ENCODE results near the gene DNALI1.

Gene DNALI1

DNA sequence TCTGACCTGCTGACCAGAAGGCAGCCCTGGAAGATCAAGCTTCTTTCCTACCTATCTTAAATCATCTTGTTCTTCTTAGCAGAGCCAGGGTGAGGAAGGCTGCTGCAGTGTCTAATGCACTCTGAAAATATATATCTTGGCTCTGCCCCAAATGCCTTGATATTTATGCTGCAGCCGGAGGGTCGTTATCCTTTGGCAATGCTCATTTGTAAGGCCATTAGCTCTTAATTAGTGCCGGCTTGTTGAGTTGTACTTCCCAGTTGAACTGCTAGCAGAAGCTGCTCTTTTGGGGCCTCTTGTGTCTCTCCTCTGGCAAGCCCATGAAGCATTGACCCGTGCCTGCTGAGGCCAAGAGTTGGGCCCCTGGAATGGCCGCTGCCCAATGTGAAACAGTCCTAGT is 43.2 kb downstream of the DNALI1 start:
- Histone ChIP-seq H3K4me3 (ENCODE audit: low read depth, low read length) (no peak overlapping the region), H3K36me3 (ENCODE audit: control insufficient read depth in 2 of 2, insufficient read depth in 1 of 2, low read length in 2 of 2) (no peaks in the 10 kb centered on the region), H3K27ac (ENCODE audit: extremely low read depth, low read depth, low read length) (no peak overlapping the region), H3K9me3 (ENCODE audit: control insufficient read depth, insufficient read depth, low read depth, low read length) (no peaks in the 10 kb centered on the region), H3K4me1 (ENCODE audit: control insufficient read depth, insufficient read depth, low read length) (peaks cover 7% of the 10 kb centered on the region)
- TF ChIP-seq FEZF1 (tag by site-specific recombination; IDR thresholded peaks at IDR 0.05) (peak; percentile 79), ZNF585B (tag by site-specific recombination; IDR thresholded peaks at IDR 0.05) (no peak), ZNF37A (tag by site-specific recombination; IDR thresholded peaks at IDR 0.05) (no peak), ZBTB44 (tag by site-specific recombination; IDR thresholded peaks at IDR 0.05) (peak; percentile 87)
- ChIA-PET CTCF (interaction anchor here (1.3 to 8.2 kb wide), 2 partner anchors 29 to 82 kb away, joined by 3 to 183 read pairs; no protein-coding TSS in a partner anchor), POLR2A (interaction anchor here (0.6 kb wide), 1 partner anchor 85 kb away, joined by 7 read pairs; the partner anchor contains the start of gene MEAF6)

DNA sequence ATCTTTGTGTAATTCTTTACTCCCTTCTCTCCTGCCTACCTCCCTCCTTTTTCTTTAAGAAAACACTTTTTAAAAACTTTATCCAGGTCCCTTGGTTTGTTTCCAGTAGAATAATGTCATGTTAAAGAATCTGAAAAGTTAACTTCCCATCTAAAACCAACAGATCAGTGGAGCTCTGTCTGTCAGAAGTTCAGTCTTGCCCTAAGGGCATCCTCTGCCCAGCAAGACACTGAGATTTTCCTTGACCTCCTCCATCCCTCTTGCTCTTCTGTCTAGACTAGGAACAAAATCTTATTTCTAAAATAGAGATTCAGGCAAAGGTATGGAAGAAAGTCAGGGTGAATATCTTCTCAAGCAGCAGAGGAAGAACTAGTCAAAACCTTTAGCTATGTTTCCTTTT is 44.7 kb downstream of the DNALI1 start:
- H3K9me3 ChIP-seq (ENCODE audit: control insufficient read depth, insufficient read depth, low read depth, low read length), result no peaks in the 10 kb centered on the region
- ChIA-PET POLR2A (interaction anchor here (1.3 kb wide), 1 partner anchor 88 kb away, joined by 4 read pairs; no protein-coding TSS in a partner anchor), CTCF (interaction anchor here (1.7 to 8.2 kb wide), 2 partner anchors 20 to 80 kb away, joined by 3 to 183 read pairs; no protein-coding TSS in a partner anchor)
- TF ChIP-seq ZNF514 (tag by site-specific recombination; IDR thresholded peaks at IDR 0.05), result no peak
- no peaks in the 10 kb centered on the region for H3K36me3 ChIP-seq (ENCODE audit: control insufficient read depth in 2 of 2, insufficient read depth in 1 of 2, low read length in 2 of 2)
- no peak overlapping the region for H3K27ac ChIP-seq (ENCODE audit: extremely low read depth, low read depth, low read length)
- H3K4me3 ChIP-seq (ENCODE audit: low read depth, low read length), result no peak overlapping the region
- H3K4me1 ChIP-seq (ENCODE audit: control insufficient read depth, insufficient read depth, low read length), result peaks cover 4% of the 10 kb centered on the region

DNA sequence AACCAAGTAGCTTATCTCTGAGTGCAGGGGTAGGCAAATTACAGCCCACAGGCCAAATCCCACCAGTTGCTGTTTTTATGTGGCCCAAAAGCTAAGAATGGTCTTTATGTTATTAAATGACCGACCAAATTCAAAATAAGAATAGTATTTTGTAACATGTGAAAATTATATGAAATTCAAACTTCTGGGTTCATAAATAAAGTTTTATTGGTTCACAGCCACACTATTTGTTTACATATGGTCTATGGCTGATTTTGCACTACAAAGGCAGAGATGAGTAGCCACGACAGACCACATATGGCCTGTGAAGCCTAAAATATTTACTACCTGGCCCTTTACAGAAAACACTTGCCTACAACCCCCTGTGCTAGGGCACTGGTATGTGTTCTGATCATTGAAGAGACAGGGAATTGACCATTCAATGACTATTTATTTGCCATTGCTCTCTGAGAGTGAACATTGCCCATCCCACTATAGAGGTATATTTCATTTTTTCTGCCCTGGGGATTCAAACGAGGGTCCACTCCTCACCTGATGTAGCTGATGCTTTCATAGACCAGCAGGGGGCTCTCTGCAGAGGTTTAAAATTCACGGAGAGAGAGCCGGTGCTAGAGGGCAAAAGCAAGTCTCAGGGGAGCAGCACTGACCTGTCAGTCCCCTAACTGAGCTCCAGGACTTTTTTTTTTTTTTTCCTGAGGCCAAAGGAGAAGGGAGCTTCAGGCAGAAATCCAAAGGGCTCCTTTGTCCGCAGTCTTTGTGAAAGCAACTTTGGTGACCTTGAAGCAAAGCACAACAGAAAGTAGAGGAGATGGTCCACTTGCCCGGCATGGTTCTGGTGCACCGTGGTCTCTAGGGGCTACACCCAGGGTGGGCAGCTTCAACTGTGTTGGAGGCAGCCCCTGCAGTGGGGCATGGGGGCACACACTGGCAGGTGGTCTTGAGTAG is 46.3 kb downstream of the DNALI1 start:
- TF ChIP-seq ZIC2 (tag by site-specific recombination; IDR thresholded peaks at IDR 0.05), result peak; percentile 25; the same call in 1 of the 2 replicates
- TF ChIP-seq, protein P1, sequence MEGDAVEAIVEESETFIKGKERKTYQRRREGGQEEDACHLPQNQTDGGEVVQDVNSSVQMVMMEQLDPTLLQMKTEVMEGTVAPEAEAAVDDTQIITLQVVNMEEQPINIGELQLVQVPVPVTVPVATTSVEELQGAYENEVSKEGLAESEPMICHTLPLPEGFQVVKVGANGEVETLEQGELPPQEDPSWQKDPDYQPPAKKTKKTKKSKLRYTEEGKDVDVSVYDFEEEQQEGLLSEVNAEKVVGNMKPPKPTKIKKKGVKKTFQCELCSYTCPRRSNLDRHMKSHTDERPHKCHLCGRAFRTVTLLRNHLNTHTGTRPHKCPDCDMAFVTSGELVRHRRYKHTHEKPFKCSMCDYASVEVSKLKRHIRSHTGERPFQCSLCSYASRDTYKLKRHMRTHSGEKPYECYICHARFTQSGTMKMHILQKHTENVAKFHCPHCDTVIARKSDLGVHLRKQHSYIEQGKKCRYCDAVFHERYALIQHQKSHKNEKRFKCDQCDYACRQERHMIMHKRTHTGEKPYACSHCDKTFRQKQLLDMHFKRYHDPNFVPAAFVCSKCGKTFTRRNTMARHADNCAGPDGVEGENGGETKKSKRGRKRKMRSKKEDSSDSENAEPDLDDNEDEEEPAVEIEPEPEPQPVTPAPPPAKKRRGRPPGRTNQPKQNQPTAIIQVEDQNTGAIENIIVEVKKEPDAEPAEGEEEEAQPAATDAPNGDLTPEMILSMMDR (tag by site-specific recombination; IDR thresholded peaks at IDR 0.05), result peak; percentile 35
- TF ChIP-seq ZNF701 (tag by site-specific recombination; IDR thresholded peaks at IDR 0.05), result no peak
- no peak for TF ChIP-seq ZNF157 (tag by site-specific recombination; IDR thresholded peaks at IDR 0.05)
- H3K4me3 ChIP-seq (ENCODE audit: low read depth, low read length), result no peak overlapping the region
- no peaks in the 10 kb centered on the region for H3K36me3 ChIP-seq (ENCODE audit: control insufficient read depth in 2 of 2, insufficient read depth in 1 of 2, low read length in 2 of 2)
- no peaks in the 10 kb centered on the region for H3K9me3 ChIP-seq (ENCODE audit: control insufficient read depth, insufficient read depth, low read depth, low read length)
- peaks cover 2% of the 10 kb centered on the region; the same call in 1 of the 2 replicates for H3K4me1 ChIP-seq (ENCODE audit: control insufficient read depth, insufficient read depth, low read length)
- CTCF ChIA-PET, result interaction anchor here (0.6 to 8.2 kb wide), 48 partner anchors 8 to 745 kb away, joined by 3 to 183 read pairs (median 5); partner anchors contain the start of genes CDCA8, EPHA10, GNL2 and MEAF6
- POLR2A ChIA-PET, result interaction anchor here (0.6 to 0.9 kb wide), 2 partner anchors 88 to 89 kb away, joined by 3 to 4 read pairs; partner anchors contain the start of gene MEAF6
- H3K27ac ChIP-seq (ENCODE audit: extremely low read depth, low read depth, low read length), result no peak overlapping the region

- CTCF ChIA-PET, result interaction anchor here (0.6 to 8.2 kb wide), 6 partner anchors 10 to 549 kb away, joined by 3 to 183 read pairs (median 4); partner anchors contain the start of gene GNL2
- POLR2A ChIA-PET, result interaction anchor here (0.8 kb wide), 1 partner anchor 13 kb away, joined by 3 read pairs; no protein-coding TSS in a partner anchor
- TF ChIP-seq ZFP37 (tag by site-specific recombination; IDR thresholded peaks at IDR 0.05), result no peak
- TF ChIP-seq GLI4 (tag by site-specific recombination; IDR thresholded peaks at IDR 0.05), result no peak
- TF ChIP-seq ZNF19 (tag by site-specific recombination; IDR thresholded peaks at IDR 0.05; ENCODE audit: low read depth), result no peak
- TF ChIP-seq, protein P2, sequence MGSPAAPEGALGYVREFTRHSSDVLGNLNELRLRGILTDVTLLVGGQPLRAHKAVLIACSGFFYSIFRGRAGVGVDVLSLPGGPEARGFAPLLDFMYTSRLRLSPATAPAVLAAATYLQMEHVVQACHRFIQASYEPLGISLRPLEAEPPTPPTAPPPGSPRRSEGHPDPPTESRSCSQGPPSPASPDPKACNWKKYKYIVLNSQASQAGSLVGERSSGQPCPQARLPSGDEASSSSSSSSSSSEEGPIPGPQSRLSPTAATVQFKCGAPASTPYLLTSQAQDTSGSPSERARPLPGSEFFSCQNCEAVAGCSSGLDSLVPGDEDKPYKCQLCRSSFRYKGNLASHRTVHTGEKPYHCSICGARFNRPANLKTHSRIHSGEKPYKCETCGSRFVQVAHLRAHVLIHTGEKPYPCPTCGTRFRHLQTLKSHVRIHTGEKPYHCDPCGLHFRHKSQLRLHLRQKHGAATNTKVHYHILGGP (tag by site-specific recombination; IDR thresholded peaks at IDR 0.05), result no peak
- no peak for TF ChIP-seq ZNF302 (tag by site-specific recombination; IDR thresholded peaks at IDR 0.05; ENCODE audit: low read depth)
- TF ChIP-seq RBAK (tag by site-specific recombination; IDR thresholded peaks at IDR 0.05), result no peak
- no peak for TF ChIP-seq PRDM1 (tag by site-specific recombination; IDR thresholded peaks at IDR 0.05)
- TF ChIP-seq ZNF433 (tag by site-specific recombination; IDR thresholded peaks at IDR 0.05; ENCODE audit: low read depth), result no peak
- TF ChIP-seq ZSCAN23 (tag by site-specific recombination; IDR thresholded peaks at IDR 0.05), result no peak
- Histone ChIP-seq H3K9me3 (ENCODE audit: control insufficient read depth, insufficient read depth, low read depth, low read length) (no peaks in the 10 kb centered on the region), H3K4me3 (ENCODE audit: low read depth, low read length) (no peak overlapping the region), H3K27ac (ENCODE audit: extremely low read depth, low read depth, low read length) (no peak overlapping the region), H3K36me3 (ENCODE audit: control insufficient read depth in 2 of 2, insufficient read depth in 1 of 2, low read length in 2 of 2) (no peaks in the 10 kb centered on the region), H3K4me1 (ENCODE audit: control insufficient read depth, insufficient read depth, low read length) (no peaks in the 10 kb centered on the region; the same call in 1 of the 2 replicates)
Measured at GRCh38 chr1:37605061-37605650, 48.4 kb downstream of the DNALI1 start.

Data from HEK293 (cell line).